ENCODE data around the gene CPNE7.

The CPNE7 gene

DNA sequence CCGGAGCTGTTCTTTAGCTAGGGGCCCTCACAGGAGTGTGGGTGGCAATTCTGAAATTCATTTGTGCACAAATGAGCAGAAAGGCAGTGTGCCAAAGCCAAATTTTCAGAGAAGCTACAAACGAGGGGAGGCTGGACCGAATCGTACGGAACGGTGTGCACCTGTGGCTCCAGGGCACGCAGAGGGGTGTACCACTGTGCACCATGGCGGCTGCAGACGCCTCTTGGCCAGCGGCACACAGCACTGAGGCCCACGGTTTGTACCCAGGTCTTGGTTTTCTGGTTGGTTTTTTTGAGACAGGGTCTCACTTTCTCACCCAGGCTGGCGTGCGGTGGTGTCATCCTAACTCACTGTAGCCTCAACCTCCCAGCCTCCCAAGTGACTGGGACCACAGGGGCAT is 67.0 kb downstream of the CPNE7 start:
- H3K4me3 ChIP-seq (ENCODE audit: low read depth, low read length), result no peak overlapping the region
- TF ChIP-seq, protein P1, sequence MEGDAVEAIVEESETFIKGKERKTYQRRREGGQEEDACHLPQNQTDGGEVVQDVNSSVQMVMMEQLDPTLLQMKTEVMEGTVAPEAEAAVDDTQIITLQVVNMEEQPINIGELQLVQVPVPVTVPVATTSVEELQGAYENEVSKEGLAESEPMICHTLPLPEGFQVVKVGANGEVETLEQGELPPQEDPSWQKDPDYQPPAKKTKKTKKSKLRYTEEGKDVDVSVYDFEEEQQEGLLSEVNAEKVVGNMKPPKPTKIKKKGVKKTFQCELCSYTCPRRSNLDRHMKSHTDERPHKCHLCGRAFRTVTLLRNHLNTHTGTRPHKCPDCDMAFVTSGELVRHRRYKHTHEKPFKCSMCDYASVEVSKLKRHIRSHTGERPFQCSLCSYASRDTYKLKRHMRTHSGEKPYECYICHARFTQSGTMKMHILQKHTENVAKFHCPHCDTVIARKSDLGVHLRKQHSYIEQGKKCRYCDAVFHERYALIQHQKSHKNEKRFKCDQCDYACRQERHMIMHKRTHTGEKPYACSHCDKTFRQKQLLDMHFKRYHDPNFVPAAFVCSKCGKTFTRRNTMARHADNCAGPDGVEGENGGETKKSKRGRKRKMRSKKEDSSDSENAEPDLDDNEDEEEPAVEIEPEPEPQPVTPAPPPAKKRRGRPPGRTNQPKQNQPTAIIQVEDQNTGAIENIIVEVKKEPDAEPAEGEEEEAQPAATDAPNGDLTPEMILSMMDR (IDR thresholded peaks at IDR 0.05; ENCODE audit: low read depth, low read length, missing control alignments), result no peak
- DNase-seq (ENCODE audit: low read depth), result no peak

DNA sequence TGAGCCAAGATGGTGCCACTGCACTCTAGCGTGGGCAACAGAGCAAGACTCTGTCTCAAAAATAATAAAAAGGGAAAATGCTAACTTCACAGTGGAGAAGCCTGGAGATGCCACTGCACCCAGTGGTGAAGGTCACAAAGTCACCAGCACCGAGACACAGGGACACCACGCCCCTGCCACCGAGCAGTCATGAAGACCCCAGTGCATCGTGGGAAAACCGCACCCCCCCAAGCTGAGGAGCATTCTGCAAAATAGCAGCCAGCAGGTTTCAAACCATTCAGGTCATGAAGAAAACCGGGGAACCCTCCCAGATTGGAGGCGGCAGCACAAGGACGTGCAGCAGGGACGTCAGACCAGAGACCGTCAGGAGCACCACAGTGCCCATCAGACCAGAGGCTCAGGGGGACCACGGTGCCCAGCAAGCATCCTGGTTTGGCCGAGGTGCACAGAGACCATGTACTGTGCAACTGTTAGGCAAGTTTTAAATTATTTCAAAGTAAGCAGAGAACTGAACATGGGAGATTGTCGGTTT is 68.3 kb downstream of the CPNE7 start:
- TF ChIP-seq, protein P1 (IDR thresholded peaks at IDR 0.05; ENCODE audit: low read depth, low read length, missing control alignments), result no peak
- no peak overlapping the region for H3K4me3 ChIP-seq (ENCODE audit: low read depth, low read length)
- DNase-seq (ENCODE audit: low read depth), result no peak

DNA sequence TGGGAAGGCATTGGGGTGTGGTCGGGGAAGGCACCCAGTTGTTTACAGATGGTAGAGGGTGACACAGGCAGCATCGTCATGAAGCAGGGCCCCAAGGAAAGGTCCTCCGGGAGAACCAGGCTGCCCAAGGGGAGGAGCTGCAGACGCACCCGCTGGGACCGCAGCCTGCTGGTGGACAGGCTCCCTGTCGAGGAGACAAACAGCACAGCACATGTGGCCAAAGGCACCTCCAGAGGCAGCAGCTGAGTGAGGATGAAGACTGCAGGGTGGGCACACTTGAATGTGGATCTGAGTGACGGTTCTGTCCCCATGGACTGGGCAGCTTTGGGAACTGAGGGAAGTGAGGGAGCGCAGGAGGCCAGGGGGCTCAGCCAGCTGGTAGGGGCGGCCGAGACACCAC is 69.6 kb downstream of the CPNE7 start:
- TF ChIP-seq, protein P1 (IDR thresholded peaks at IDR 0.05; ENCODE audit: low read depth, low read length, missing control alignments), result no peak
- no peak for DNase-seq (ENCODE audit: low read depth)

GRCh38 chr16:89646270-89646669 is 70.7 kb downstream of the CPNE7 start:
- no peak for DNase-seq (ENCODE audit: low read depth)
- TF ChIP-seq, protein P1 (IDR thresholded peaks at IDR 0.05; ENCODE audit: low read depth, low read length, missing control alignments), result no peak

More for the DNA sequence above, 69.6 kb downstream of the CPNE7 start:
- no peak overlapping the region for H3K4me3 ChIP-seq (ENCODE audit: low read depth, low read length)

More at GRCh38 chr16:89646270-89646669, 70.7 kb downstream of the CPNE7 start:
- no peak overlapping the region for H3K4me3 ChIP-seq (ENCODE audit: low read depth, low read length)
